Medulla oblongata (tissue), 1 donor: ENCODE data around the gene RPS6KL1.

Experiments
- DNase-seq: peaks from one replicate; pipeline ENCODE4 v3.0.0-alpha.2; 2015; ENCODE audit errors: extremely low spot score

Gene RPS6KL1

GRCh38 chr14:74912801-74913200 lies 10.3 kb downstream of the RPS6KL1 start:
- no peak for DNase-seq

DNA sequence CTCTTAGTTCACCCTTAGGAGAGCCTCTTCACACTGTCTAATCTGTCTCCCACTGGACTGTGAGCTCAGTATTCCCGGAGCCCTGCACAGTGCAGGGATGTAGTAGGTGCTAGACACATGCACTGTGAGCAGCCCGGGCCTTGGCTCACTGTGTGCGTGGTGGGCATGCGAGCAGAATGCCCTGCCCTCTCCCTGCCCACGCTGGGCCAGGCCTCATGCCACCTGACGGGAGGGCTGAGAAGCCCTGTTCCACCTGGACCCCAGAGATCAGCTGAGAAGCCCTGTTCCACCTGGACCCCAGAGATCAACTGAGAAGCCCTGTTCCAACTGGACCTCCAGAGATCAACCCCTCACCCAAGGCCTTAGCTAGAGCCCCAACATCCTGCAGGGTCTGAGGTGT lies 10.9 kb downstream of the RPS6KL1 start:
- DNase-seq, result no peak

GRCh38 chr14:74911704-74912103 lies 11.4 kb downstream of the RPS6KL1 start:
- no peak for DNase-seq

- DNase-seq, result no peak
Measured at GRCh38 chr14:74911221-74911620, 11.8 kb downstream of the RPS6KL1 start.

DNA sequence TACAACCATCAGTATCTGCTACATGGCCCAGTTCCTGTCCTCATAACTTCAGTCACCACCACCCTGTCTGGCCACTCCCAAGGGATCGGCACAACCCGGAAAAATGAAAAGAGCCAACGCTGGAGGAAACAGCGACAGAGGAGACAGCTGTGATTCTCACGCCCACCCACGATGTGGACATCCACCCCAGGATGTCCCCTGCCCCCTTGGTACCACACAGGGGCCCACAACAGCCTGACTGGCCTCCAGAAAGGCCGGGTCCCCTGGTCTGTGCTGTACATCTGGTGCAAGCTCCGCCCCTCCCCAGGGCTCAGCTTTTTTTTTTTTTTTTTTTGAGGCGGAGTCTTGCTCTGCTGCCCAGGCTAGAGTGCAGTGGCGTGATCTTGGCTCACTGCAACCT lies 12.5 kb downstream of the RPS6KL1 start:
- DNase-seq, result no peak

- DNase-seq, result no peak
Measured at GRCh38 chr14:74909911-74910310, 13.1 kb downstream of the RPS6KL1 start.

DNA sequence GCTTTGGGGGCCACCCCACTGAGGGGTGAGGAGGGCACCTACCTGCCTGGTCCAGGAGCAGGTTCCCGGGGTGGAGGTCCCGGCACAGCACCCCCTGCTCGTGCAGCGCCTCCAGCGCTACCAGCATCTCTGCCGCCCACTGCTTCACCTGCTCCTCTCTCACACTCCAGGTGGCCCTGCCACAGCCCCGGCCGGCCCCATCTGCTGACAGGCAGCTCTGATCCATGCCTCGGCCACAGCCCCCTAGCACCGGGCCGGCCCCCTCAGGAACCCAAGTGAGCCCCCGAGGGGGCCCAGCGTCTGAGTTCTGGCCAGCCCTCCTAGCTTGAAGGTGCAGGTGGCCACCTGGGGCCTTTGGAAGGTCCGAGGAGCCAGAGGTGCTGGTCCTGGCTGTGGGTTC lies 13.6 kb downstream of the RPS6KL1 start:
- no peak for DNase-seq

DNA sequence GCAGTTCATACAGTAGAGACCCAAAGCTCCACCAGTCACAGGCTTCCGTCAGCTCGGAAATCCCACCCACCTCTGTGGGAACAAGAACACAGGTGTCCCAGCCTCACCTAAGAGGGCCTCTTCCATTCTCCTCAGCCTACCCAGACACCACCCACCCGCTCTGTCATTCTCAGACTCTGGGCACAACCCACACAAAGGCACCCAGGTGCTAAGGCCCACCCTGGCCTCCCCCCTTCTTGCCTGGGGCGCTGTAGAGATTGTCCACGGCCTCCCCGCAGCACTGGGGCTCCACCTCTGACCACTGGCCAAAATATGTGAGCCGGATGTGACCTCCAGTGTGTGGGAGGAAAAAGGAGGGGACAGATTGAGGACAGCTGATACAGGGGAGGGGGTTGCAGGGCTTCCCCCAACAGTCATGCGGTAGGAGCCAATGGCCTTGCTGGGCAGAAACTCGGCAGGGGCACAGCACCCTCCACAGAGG lies 14.2 kb downstream of the RPS6KL1 start:
- no peak for DNase-seq

- DNase-seq, result peak; percentile 18
Measured at GRCh38 chr14:74907744-74908143, 15.3 kb downstream of the RPS6KL1 start.

DNA sequence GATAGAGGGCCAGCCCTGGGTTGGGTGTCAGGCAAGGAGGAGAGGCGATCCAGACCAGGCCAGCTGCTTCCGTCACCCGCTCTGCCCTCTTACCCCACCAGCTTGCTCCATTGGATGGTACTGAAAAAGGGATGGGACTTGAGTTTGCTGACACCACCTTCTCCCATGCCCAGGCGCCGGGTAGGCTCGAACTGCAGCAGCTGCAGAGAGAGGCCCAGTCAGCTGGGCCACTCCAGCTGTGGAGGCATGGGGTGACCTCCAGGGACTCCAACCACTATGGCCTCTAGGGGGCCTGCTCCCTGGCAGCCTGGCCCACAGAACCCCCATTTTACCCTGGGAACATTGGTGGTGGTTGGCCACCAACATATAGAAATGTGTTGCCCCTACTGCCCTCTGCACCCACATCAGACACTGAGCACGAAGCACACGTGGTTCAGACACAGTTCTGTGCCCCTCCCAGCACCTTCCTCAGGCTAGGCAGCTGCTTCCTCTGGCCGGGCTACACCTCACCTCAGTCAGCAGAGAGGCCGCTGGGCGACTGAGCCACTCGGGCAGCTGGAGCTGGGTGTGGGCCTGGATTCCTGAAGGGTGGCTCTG lies 16.0 kb downstream of the RPS6KL1 start:
- DNase-seq, result no peak

DNA sequence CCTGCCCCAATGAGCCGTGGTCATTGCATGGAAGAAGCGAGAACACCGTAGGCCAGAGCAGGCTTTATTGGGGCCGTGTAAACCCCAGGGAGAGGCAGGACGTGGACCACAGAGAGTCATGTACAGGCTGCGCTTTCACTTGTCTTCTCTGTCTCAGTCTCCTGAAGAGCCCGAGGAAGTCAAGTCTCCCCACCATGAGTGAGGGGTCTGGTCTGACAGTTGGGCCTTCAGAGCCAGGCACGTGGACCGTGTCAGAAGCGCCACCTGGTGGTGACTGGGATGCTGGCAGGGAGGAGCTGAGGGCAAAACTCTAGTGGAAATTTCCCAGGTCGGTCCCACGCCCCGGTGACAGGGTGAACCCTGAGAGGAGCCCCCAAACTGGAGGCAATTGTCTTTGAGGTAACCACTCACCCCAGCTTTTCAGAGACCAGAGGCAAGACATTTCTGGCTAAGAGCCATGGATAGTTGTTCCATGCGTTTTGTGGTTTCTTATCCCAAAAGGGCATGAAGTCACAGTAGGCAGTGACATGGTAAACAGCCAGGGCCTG lies 17.4 kb downstream of the RPS6KL1 start:
- peak; percentile 76 for DNase-seq

DNA sequence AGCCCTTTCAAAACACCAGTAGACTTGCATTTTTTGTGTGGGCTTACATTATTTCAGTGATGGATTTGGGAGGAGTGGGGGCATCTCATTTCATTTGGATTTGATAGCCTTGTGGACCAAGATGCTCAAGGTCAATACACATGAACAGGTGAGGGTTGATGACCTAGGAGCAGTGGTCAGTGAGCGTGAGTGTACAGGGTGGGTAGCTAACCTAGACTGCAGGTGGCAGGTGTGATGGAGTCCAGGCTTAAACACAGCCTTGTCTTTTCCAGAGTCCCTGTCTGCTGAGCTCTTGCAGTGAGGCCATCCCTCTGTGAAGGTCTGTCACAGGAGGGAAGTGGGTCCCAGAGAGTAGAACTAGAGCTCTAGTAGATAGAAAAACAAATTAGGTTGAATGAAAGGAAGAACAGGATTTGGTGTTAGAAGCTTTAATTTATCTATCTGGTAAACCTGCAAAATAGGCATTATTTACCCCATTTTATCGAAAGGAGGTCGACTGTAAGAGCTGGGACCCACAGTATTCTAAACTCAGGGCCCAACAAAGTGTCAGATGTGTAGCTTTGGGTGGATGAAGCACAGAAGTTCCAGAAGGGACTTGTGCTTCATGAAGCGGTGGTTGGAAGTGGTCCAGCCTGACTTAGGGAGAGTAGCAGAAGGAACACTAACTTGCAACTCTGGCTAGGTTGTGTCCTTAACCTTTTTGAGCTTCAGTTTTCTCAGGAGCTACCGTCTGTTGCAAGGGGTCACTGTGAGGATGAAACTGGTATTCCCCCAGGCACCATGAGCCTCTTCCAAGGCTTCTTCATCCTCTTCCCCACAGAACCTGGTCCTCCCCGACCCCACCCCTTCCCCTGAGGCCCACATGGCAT lies 18.2 kb downstream of the RPS6KL1 start:
- DNase-seq, result no peak

DNA sequence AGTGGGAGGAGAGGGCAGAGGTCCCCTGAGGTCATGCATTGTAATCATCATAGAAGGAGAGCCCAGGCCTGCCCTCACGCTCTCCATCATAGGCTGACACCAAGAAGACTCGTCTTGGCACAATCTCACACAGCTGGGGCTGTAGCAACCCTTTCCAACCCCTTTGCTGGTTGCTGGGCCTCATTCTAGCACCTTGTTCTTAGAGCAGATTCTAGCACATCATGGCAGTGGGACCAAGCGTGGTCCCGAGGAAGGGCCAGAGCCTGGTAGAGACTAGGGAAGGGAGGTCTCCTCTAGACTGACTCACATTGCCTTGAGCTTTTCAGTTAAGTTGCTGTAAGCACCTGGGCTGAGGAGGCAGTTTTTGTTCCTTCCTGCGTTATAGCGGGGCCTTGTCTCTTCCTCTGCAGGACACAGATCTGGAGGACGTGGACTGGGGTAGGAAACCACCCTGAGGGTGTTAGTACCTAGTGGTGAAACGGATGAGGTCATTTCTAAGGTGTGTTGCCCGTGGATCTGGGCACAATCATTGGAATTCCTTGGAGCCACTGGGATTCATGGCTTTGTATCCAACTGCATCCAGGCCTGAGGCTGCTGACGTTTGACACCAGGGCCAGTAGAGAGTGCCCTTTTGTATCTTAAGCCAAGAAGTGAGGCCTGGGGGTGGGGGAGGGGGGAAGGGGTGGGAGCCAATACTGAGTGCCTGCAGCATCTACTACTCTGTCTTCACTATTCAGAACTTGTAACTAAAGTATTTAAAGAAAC lies 19.9 kb downstream of the RPS6KL1 start:
- peak; percentile 38 for DNase-seq

DNA sequence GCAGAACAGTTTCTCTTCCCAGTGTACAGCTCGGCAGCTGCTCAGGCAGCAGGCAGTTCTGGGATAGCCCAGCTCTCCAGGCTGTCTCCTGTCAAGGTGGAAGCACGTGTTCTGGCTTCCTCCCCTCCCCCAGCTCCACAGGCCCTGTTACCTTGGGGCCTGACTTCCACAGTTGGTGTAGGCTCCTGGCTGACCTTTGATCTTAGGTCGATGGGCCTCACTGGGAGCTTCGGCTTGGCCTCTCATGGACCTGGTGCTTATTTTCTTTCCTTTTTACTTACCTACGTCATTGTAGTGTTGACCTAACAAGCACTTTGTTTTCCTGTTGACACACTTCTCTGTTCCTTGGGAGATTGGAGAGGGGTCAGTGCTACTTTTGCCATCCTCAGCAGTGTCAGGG lies 24.4 kb downstream of the RPS6KL1 start:
- no peak for DNase-seq

DNA sequence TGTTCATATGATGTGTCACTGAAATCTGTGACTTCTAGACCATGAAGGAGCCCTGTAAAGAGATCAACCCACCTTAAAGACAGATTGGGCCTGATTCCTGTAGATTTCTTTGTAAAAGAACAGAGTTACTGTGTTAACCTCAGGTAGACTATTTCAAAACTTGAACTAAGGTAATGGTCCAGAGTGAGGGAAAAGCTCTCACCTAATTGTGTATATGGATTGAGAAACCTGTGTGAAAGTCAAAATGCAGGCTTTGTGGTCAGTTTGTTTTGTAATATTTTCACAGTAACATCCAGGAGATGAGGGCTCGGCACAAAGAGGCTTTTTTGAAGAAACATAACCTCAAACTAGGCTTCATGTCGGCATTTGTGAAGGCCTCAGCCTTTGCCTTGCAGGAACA lies 25.0 kb downstream of the RPS6KL1 start:
- DNase-seq, result no peak

- no peak for DNase-seq
Measured at GRCh38 chr14:74897642-74898041, 25.4 kb downstream of the RPS6KL1 start.

DNA sequence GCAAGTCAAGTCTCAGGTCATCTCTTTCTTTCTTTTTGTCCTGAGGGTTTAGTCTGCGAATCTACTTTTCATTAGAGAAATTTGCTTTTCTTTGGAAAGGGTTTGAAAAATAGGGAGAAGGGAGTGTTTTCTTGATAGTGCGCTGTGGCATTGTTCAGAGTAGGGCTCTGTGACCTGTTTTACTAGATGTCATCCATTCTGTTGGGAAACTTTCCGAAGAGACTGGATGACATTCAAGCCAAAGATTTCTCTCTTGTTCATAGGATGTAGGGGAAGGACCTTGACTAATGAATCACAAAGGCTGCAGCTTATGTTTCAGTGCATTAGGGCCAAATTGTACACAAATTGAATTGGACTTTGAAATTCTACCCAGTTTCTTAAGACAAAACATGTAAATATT lies 26.7 kb downstream of the RPS6KL1 start:
- no peak for DNase-seq

DNA sequence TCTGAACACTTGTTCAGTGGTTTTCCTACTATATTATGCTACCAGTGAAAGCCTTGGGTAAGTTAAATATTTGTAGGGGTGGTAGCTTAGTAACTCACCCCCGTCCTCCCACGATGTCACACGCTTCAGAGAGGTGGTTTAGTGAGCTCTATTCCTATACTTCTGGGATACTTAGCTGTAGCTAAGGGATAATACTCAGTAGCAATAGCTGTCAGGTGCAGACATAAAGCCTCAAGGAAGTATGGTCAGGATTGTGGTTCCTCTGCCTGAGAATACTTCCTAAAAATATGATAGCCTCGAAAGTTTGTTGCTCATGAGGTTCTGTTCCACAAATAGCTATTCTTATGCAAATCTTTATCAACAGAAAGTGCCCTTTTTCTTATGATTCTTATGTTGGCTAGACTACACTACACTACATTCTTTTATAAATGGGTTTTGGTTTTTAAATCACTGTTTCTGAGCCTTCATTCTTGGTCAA lies 29.4 kb downstream of the RPS6KL1 start:
- peak; percentile 32 for DNase-seq

- peak; percentile 32 for DNase-seq
Measured at GRCh38 chr14:74892745-74893144, 30.3 kb downstream of the RPS6KL1 start.

- no peak for DNase-seq
Measured at GRCh38 chr14:74891870-74892269, 31.2 kb downstream of the RPS6KL1 start.

- no peak for DNase-seq
Measured at GRCh38 chr14:74890262-74890661, 32.8 kb downstream of the RPS6KL1 start.
